H1 (cell line): ENCODE measurements around the gene SLC5A4.

Source experiments
- CTCF ChIP-seq, 3 experiments: IDR thresholded peaks; 1 replicate in 2 of 3; 2 replicates in 1 of 3; pipeline versions ENCODE4 v1.5.1 to v1.6.1; 2011; ENCODE audit warnings: low read length in 3 of 3, mild to moderate bottlenecking in 3 of 3, inconsistent platforms in 2 of 3, low read depth in 1 of 3, moderate library complexity in 1 of 3; ENCODE audit not compliant: insufficient read depth in 1 of 3; ENCODE audit errors: control extremely low read depth in 1 of 3
- EP300 ChIP-seq, 2 experiments: IDR thresholded peaks; 1 replicate in 1 of 2; 2 replicates in 1 of 2; pipeline ENCODE4 v1.6.1; 2011 to 2012; ENCODE audit warnings: low read depth in 2 of 2, low read length in 2 of 2, mild to moderate bottlenecking in 2 of 2, borderline replicate concordance in 1 of 2, inconsistent platforms in 1 of 2, moderate library complexity in 1 of 2
- EZH2 ChIP-seq: fragments of 200-600 bp; sonication (generic); IDR thresholded peaks from 2 replicates; pipeline ENCODE4 v1.7.1; 2012; ENCODE audit warnings: low read depth, mild to moderate bottlenecking, moderate library complexity, low read length, inconsistent platforms; ENCODE audit not compliant: severe bottlenecking
- JUND ChIP-seq: IDR thresholded peaks from 2 replicates; pipeline ENCODE4 v1.6.1; 2011; ENCODE audit warnings: mild to moderate bottlenecking, improper control_type of control experiment, low read length
- POLR2AphosphoS5 ChIP-seq: IDR thresholded peaks from 2 replicates; pipeline ENCODE4 v1.6.1; 2011; ENCODE audit warnings: low read depth, low read length
- RAD21 ChIP-seq, 2 experiments: IDR thresholded peaks in 1 of 2; conservative IDR thresholded peaks in 1 of 2; 2 replicates each; pipeline ENCODE4 v1.6.1; 2011; ENCODE audit warnings: low read depth in 2 of 2, low read length in 2 of 2, improper control_type of control experiment in 1 of 2, inconsistent platforms in 1 of 2, mild to moderate bottlenecking in 1 of 2, moderate library complexity in 1 of 2
- RFX5 ChIP-seq: IDR thresholded peaks from 2 replicates; pipeline ENCODE4 v1.6.1; 2011; ENCODE audit warnings: low read depth, low read length, improper control_type of control experiment, borderline replicate concordance
- TAF1 ChIP-seq: IDR thresholded peaks from 2 replicates; pipeline ENCODE4 v1.6.1; 2011; ENCODE audit warnings: mild to moderate bottlenecking, low read depth, low read length

- TF ChIP-seq POLR2AphosphoS5 = no peak
- TF ChIP-seq TAF1 = no peak
- TF ChIP-seq RAD21 (IDR thresholded peaks at IDR 0.05 in 1 of 2, conservative IDR thresholded peaks at IDR 0.05 in 1 of 2; ENCODE audit: low read depth in 2 of 2, low read length in 2 of 2) = no peak
- TF ChIP-seq CTCF (IDR thresholded peaks at IDR 0.05; ENCODE audit: control extremely low read depth in 1 of 3, insufficient read depth in 1 of 3, low read depth in 1 of 3, low read length in 3 of 3) = no peak
- no peak for TF ChIP-seq EP300 (IDR thresholded peaks at IDR 0.05; ENCODE audit: borderline replicate concordance in 1 of 2, low read depth in 2 of 2, low read length in 2 of 2)
- TF ChIP-seq RFX5 = no peak
- no peak for TF ChIP-seq EZH2
- no peak for TF ChIP-seq JUND
Observed at GRCh38 chr22:32244547-32244946, 10.6 kb downstream of the SLC5A4 start.
